ENCODE data around the gene KDM3B. TPM values are rescaled to one million over a fixed set of nuclear protein-coding genes. Genes with fewer than 3 reads are reported as not detected.
"Not testable (repeated sequence)": the region's sequence is repeated elsewhere in the genome, so short reads cannot be mapped to it uniquely, and the experiment has no call there.

KDM3B gene
- total and polyA plus RNA-seq, 12 donors, result 23.2 to 68.4 (median 49.4) TPM

- Histone ChIP-seq H3K4me3 (no peak overlapping the region), H3K36me3 (replicated peaks in 1 of 2) (peaks cover 0 to 78% of the 10 kb centered on the region in 2 donors), H3K4me1 (replicated peaks in 1 of 2) (no peaks in the 10 kb centered on the region), H3K9me3 (replicated peaks in 1 of 3) (no peaks in the 10 kb centered on the region), H3K27me3 (no peaks in the 10 kb centered on the region), H3K27ac (no peak overlapping the region)
- no peak for DNase-seq
- TF ChIP-seq CTCF (IDR thresholded peaks at IDR 0.05) (no peak), POLR2A (IDR thresholded peaks at IDR 0.05) (no peak)
- WGBS, 4 donors, result 94 to 95% (median 94%) methylated on average over 3 of the region's 3 CpGs
- intact Hi-C loops (cut with DNase I), result no loop called here
Measured at GRCh38 chr5:138389332-138389731, 36.8 kb downstream of the KDM3B start.

- H3K27ac ChIP-seq; H3K4me3 ChIP-seq; H3K27me3 ChIP-seq; H3K4me1 ChIP-seq (replicated peaks in 1 of 2); H3K9me3 ChIP-seq (replicated peaks in 1 of 3); intact Hi-C loops (cut with DNase I); DNase-seq: not testable (repeated sequence)
- peaks cover 0 to 77% of the 10 kb centered on the region in 2 donors for H3K36me3 ChIP-seq (replicated peaks in 1 of 2)
- WGBS, 4 donors, result 92 to 97% (median 93%) methylated on average over 10 of the region's 10 CpGs
Measured at GRCh38 chr5:138389911-138390310, 37.4 kb downstream of the KDM3B start.

- 84 to 93% (median 90%) methylated on average over 8 to 9 of the region's 9 CpGs for WGBS, 4 donors
- peaks cover 0 to 74% of the 10 kb centered on the region in 2 donors for H3K36me3 ChIP-seq (replicated peaks in 1 of 2)
- intact Hi-C loops (cut with DNase I), result no loop called here
- no peaks in the 10 kb centered on the region for H3K27me3 ChIP-seq
- no peak overlapping the region for H3K4me3 ChIP-seq
- H3K9me3 ChIP-seq (replicated peaks in 1 of 3), result no peaks in the 10 kb centered on the region
- H3K27ac ChIP-seq, result no peak overlapping the region
- no peaks in the 10 kb centered on the region for H3K4me1 ChIP-seq (replicated peaks in 1 of 2)
- no peak for DNase-seq
- no peak for TF ChIP-seq POLR2A (IDR thresholded peaks at IDR 0.05)
- no peak for TF ChIP-seq CTCF (IDR thresholded peaks at IDR 0.05)
Measured at GRCh38 chr5:138391859-138392386, 39.4 kb downstream of the KDM3B start.

- H3K9me3 ChIP-seq (replicated peaks in 1 of 3), result no peaks in the 10 kb centered on the region
- no peaks in the 10 kb centered on the region for H3K4me1 ChIP-seq (replicated peaks in 1 of 2)
- H3K27ac ChIP-seq, result no peak overlapping the region
- DNase-seq, result no peak
- peaks cover 0 to 70% of the 10 kb centered on the region in 2 donors for H3K36me3 ChIP-seq (replicated peaks in 1 of 2)
- no peak for TF ChIP-seq POLR2A (IDR thresholded peaks at IDR 0.05)
- TF ChIP-seq CTCF (IDR thresholded peaks at IDR 0.05), result no peak
- no peaks in the 10 kb centered on the region for H3K27me3 ChIP-seq
- no peak overlapping the region for H3K4me3 ChIP-seq
- intact Hi-C loops (cut with DNase I), result loop anchor here in 1 of 2 donors (10.0 kb wide), 1 partner anchor 188 kb away; the partner anchor contains the start of gene CDC23
Measured at GRCh38 chr5:138402640-138403039, 50.2 kb downstream of the KDM3B start.

GRCh38 chr5:138408023-138408422, 55.5 kb downstream of the KDM3B start:
- H3K4me1 ChIP-seq (replicated peaks in 1 of 2), result no peaks in the 10 kb centered on the region
- DNase-seq, result no peak
- no peaks in the 10 kb centered on the region for H3K9me3 ChIP-seq (replicated peaks in 1 of 3)
- no peaks in the 10 kb centered on the region for H3K27me3 ChIP-seq
- TF ChIP-seq CTCF (IDR thresholded peaks at IDR 0.05) (no peak), POLR2A (IDR thresholded peaks at IDR 0.05) (no peak)
- intact Hi-C loops (cut with DNase I), result loop anchor here in 1 of 2 donors (10.0 kb wide), 1 partner anchor 193 kb away; the partner anchor contains the start of gene CDC23
- WGBS, 4 donors, result 81 to 88% (median 84%) methylated on average over 5 of the region's 5 CpGs
- peaks cover 0 to 31% of the 10 kb centered on the region in 2 donors for H3K36me3 ChIP-seq (replicated peaks in 1 of 2)
- no peak overlapping the region for H3K4me3 ChIP-seq
- H3K27ac ChIP-seq, result no peak overlapping the region

All from adrenal gland (tissue), 12 donors.